DMS153 treated with DMSO at 0.1 percent for 48 hours (cell line): ENCODE results near the gene MDGA2.
"Not testable (repeated sequence)": the region's sequence is repeated elsewhere in the genome, so short reads cannot be mapped to it uniquely, and the experiment has no call there.

ENCODE experiments used
- DNase-seq: peaks from one replicate; lab custom pipeline; 2025; ENCODE audit not compliant: unreplicated experiment; lab: John Stamatoyannopoulos, UW

The MDGA2 gene

DNA sequence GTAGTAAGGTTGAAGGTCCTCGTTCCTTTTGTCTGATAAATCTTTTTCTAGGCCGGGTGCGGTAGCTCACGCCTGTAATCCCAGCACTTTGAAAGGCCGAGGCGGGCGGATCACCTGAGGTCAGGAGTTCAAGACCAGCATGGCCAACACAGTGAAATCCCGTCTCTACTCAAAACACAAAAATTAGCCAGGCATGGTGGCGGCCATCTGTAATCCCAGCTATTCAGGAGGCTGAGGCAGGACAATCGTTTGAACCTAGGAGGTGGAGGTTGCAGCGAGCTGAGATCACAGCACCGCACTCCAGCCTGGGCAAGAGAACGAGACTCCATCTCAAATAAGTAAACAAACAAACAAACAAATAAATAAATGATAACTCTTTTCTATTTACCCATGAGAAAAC is 51.3 kb downstream of the MDGA2 start:
- DNase-seq, result not testable (repeated sequence)

DNA sequence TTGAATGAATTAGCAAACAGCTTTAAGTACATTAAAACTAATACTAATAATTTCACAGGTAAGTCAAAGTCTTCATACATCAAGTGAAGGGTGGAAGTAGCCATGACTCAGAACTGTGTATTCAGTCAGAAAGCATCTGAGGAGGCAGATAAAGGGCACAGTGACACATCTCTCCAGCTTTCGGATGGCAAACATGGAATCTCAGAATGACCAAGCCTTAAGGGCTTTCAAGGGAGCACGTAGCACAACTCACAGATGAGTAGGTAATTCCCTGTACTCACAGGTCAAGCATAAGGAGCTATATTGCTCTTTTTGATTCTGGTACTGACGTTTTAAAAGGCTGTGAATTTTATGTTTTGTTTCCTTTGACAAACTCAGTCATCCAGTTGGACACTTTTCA is 56.0 kb downstream of the MDGA2 start:
- no peak for DNase-seq

GRCh38 chr14:47606566-47606965 is 68.8 kb downstream of the MDGA2 start:
- DNase-seq, result no peak

DNA sequence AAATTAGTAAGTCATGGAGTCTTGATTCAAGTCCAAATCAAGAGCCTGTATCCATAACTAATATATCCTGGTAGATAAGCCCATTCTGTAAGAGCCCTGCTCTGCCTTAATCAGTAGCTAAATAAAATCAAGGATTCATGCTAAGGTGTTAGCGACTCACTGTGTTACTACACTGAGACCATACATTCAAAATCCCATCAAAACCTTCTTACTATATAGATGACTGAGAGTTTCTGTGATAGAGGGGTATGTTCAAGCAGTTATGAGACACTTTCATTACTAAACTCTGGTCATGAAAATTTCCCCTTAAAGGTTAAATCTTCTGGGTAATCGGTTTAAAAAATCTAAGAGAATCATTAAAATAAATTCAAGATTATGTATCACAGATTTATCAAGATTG is 78.5 kb downstream of the MDGA2 start:
- no peak for DNase-seq

GRCh38 chr14:47596232-47596631 is 79.2 kb downstream of the MDGA2 start:
- DNase-seq, result no peak

GRCh38 chr14:47595552-47595951 is 79.9 kb downstream of the MDGA2 start:
- DNase-seq, result no peak

DNA sequence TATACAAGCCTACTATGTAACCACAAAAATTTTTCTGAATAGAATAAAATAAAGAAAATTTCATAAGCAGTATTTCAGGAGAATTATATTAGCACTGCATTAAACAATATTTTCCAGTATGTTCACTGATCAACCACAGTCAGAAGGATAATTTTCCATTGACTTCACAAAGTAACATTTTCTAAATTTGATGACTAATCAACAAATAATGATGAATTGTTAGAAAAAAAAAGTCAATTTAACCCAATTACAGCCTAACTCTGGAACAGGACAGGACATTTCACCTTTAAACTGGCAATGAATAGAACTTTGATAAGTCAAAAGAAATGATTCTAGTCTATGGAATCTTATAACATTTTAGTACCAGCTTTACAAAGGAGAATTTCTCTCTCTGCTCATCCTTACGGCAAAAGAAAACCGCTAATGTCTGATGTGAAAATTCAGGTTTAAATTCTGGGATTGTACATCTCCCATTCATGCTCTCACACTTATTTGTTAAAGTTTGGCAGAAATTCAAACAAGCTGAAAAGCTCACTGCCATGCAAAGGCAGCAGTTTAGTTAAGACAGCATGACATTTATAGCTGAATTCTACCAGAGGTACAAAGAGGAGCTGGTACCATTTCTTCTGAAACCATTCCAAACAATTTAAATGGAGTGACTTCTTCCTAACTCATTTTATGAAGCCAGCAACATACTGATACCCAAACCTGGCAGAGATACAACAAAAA is 84.5 kb downstream of the MDGA2 start:
- no peak for DNase-seq

- no peak for DNase-seq
Observed at GRCh38 chr14:47585447-47585846, 90.0 kb downstream of the MDGA2 start.

GRCh38 chr14:47567273-47567672 is 108.1 kb downstream of the MDGA2 start:
- DNase-seq, result no peak

- DNase-seq, result no peak
Observed at GRCh38 chr14:47557894-47558293, 117.5 kb downstream of the MDGA2 start.

DNA sequence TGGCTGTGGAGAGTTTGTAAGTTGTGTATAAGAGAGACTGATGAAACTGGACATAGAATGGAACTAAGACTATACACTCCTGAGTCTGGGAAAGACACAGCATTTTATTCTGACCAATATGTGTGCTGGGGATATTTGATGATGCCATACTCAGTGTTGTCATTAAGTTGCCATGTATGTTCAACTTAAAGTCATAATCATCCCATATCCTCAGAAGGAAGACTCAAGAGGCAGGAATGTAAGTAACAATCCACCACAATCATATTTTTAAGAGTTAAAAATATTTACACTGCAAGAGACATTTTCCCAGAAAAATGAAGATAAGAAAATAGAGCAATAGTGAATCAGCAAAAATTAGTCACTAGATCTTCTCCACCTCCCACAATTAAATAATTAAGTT is 120.1 kb downstream of the MDGA2 start:
- no peak for DNase-seq

DNA sequence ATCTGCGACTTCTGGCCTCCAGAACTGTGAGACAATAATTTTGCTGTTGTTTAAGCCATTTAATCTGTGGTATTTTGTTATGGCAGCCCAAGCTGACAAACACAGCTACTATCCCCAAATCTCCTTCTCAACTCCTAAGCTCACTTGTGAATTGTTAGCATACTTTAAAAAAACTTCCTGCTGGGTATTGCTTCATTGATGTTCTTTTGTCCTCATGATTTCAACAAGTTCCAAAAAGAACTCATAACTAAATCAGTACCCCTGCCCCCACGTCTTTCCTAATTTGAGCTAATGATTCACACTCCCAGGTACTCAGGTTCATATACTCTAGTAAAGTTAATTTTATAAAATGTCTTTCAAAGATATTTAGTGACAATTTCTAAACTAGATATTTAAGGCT is 125.5 kb downstream of the MDGA2 start:
- no peak for DNase-seq

GRCh38 chr14:47543459-47543858 is 131.9 kb downstream of the MDGA2 start:
- no peak for DNase-seq

GRCh38 chr14:47541662-47542061 is 133.7 kb downstream of the MDGA2 start:
- no peak for DNase-seq

- peak; percentile 5 for DNase-seq
Observed at GRCh38 chr14:47539031-47539461, 136.4 kb downstream of the MDGA2 start.

- DNase-seq, result no peak
Observed at GRCh38 chr14:47536341-47536740, 139.1 kb downstream of the MDGA2 start.

GRCh38 chr14:47526591-47527244 is 148.7 kb downstream of the MDGA2 start:
- DNase-seq, result no peak

DNA sequence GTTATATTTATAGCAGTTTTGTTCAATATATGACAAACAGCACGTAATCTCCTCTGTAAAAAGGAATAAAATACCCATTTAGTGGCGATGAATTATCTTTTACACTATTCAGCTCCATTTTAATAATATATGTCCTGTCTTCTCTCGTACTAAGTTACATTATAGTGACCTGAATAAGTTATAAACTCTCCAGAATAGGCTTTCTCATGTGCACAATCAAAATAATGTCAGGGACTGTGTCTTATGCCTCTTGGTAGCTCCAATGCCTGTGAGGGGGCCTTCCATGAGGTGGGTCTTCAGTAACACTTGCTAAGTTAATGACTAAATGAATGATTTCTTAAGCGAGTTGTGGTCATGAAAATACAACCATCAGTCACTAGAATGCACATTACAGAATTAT is 150.9 kb downstream of the MDGA2 start:
- DNase-seq, result no peak

- DNase-seq, result no peak
Observed at GRCh38 chr14:47520382-47520781, 155.0 kb downstream of the MDGA2 start.

- DNase-seq, result no peak
Observed at GRCh38 chr14:47511829-47512228, 163.6 kb downstream of the MDGA2 start.

GRCh38 chr14:47509957-47510356 is 165.4 kb downstream of the MDGA2 start:
- DNase-seq, result no peak

DNA sequence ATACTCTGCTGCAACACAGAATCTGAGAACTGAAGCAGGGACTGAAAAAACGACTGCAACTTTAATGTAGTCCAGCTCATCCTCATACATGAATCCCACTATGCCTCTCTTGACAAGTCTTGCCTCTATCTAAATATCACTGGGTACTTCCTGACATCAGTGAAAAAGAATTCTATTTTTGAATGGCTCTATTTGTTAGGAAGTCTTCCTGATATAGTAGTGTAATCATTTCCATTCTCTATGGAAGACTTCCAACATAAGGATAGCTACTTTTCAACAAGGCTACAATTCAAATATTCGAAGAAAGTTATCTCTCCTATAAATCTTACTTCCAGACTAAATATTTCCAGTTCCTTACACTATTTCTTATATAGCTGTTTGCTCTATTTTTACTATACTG is 167.5 kb downstream of the MDGA2 start:
- no peak for DNase-seq

GRCh38 chr14:47500369-47500768 is 175.0 kb downstream of the MDGA2 start:
- no peak for DNase-seq
